CD4-positive, alpha-beta T cell (primary cell): ENCODE results near the gene CCBE1. TPM values are rescaled to one million over a fixed set of nuclear protein-coding genes. Genes with fewer than 3 reads are reported as not detected.

Source experiments
- ATAC-seq: fragments of 200-7000 bp; cut with Tn5 transposase; one replicate; pipeline ENCODE4 v1.10.0; 2022; ENCODE audit warnings: mild to moderate bottlenecking; ENCODE audit not compliant: poor library complexity
- CTCF ChIA-PET: fragments of 350-600 bp; sonication (Branson Sonifier 250); formaldehyde crosslinking; loops from one replicate; lab custom pipeline; 2021; ENCODE audit warnings: antibody characterized with exemption, inconsistent platforms; lab: Charles Lee
- POLR2A ChIA-PET: fragments of 350-600 bp; sonication (Branson Sonifier 250); formaldehyde crosslinking; loops from one replicate; lab custom pipeline; 2021; ENCODE audit warnings: antibody characterized with exemption, inconsistent platforms; lab: Charles Lee
- DNase-seq, 14 experiments: peaks; one replicate each; pipeline ENCODE4 v3.0.0-alpha.2; 2013 to 2020; ENCODE audit warnings: mixed read lengths in 2 of 14
- H3K27ac ChIP-seq, 2 donors: one replicate each; pipeline versions ENCODE4 v1.5.1 to v1.7.0; 2013; ENCODE audit warnings: low read length in 2 of 2, low read depth in 1 of 2, mild to moderate bottlenecking in 1 of 2
- H3K27me3 ChIP-seq, 2 experiments: 1 replicate in 1 of 2; 2 replicates in 1 of 2; pipeline versions ENCODE4 v1.6.1 to v1.7.0; 2013; ENCODE audit warnings: low read length in 2 of 2, control low read depth in 1 of 2, mild to moderate bottlenecking in 1 of 2, moderate library complexity in 1 of 2; ENCODE audit not compliant: insufficient read depth in 2 of 2, control insufficient read depth in 1 of 2
- H3K36me3 ChIP-seq: one replicate; pipeline ENCODE4 v1.6.1; 2013; ENCODE audit warnings: low read length, control low read depth; ENCODE audit not compliant: insufficient read depth
- H3K4me1 ChIP-seq: one replicate; pipeline ENCODE4 v1.6.1; 2013; ENCODE audit warnings: low read length, control low read depth; ENCODE audit not compliant: insufficient read depth
- H3K4me3 ChIP-seq: one replicate; pipeline ENCODE4 v1.5.1; 2013; ENCODE audit warnings: mild to moderate bottlenecking, low read length, moderate library complexity
- H3K9me3 ChIP-seq, 2 experiments: 1 replicate in 1 of 2; 2 replicates in 1 of 2; pipeline versions ENCODE4 v1.6.1 to v1.7.0; 2013; ENCODE audit warnings: low read length in 2 of 2, mild to moderate bottlenecking in 2 of 2, control low read depth in 1 of 2, moderate library complexity in 1 of 2; ENCODE audit not compliant: control insufficient read depth in 1 of 2, insufficient read depth in 1 of 2
- H3K27ac Mint-ChIP-seq: one replicate; pipeline ENCODE4 v1.8.0; 2020; ENCODE audit warnings: mixed read lengths
- H3K27me3 Mint-ChIP-seq: one replicate; pipeline ENCODE4 v1.8.0; 2021; ENCODE audit warnings: mixed read lengths
- H3K36me3 Mint-ChIP-seq: one replicate; pipeline ENCODE4 v1.8.0; 2021; ENCODE audit warnings: low read depth, mixed read lengths
- H3K4me1 Mint-ChIP-seq: one replicate; pipeline ENCODE4 v1.8.0; 2021; ENCODE audit warnings: low read depth, mixed read lengths
- H3K4me3 Mint-ChIP-seq: one replicate; pipeline ENCODE4 v1.8.0; 2020; ENCODE audit warnings: mild to moderate bottlenecking, mixed read lengths
- H3K9me3 Mint-ChIP-seq: one replicate; pipeline ENCODE4 v1.8.0; 2020; ENCODE audit warnings: mixed read lengths
- intact Hi-C, 2 experiments: fragments of 100-400 bp; cut with DNase I in 1 of 2; cut with micrococcal nuclease in 1 of 2; formaldehyde crosslinking; loops; one replicate each; pipeline versions ENCODE4 v1.15.1 to v1.9.0; 2023 to 2025; cut with DNase I, micrococcal nuclease
- total RNA-seq, 174 experiments: library from RNA in 2 of 174; stranded (reverse) in 2 of 174; gene quantifications; one replicate each; pipeline ENCODE4 v1.2.3 and lab custom pipeline; 2021 to 2026
- TF ChIP-seq, protein P1 (sequence below): fragments of 200-600 bp; IDR thresholded peaks from one replicate; pipeline ENCODE4 v1.8.0; 2022; ENCODE audit warnings: antibody characterized with exemption, mild to moderate bottlenecking

Gene CCBE1
- total RNA-seq, 2 experiments from 2014 or later: not detected

DNA sequence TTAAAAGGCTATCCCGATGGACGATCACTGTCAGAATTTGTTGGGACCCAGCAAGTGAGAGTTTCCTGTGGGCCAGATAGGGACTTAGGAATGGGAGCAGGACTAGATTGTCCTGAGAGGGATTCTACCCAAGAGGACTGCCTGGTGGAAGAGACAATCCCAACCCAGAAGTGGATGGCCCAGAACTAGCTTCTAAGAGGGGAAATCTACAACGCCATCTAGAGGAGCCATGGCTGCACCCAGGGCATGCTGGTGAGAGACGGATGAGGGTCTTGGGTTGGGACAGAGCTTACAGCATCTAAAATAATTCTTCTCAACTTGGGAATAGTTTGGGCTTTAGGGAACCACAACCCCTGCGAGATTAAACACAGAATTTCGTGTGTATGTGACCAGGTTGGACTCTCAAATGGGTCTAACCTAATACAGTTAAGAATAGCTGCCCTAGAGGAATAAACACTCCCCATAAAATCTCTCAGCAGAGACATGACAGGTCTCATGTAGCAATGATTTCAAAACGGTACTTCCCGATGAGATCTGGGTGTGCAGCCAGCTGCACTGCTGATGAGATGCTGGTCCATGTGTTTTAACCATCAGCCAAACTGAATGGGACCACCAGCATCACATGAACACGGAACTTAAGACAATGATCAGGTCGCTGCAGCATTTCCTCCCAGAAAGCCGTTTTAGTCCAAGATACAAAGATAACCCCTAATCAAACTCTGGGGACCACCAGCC lies 50.8 kb downstream of the CCBE1 start:
- TF ChIP-seq, protein P1, sequence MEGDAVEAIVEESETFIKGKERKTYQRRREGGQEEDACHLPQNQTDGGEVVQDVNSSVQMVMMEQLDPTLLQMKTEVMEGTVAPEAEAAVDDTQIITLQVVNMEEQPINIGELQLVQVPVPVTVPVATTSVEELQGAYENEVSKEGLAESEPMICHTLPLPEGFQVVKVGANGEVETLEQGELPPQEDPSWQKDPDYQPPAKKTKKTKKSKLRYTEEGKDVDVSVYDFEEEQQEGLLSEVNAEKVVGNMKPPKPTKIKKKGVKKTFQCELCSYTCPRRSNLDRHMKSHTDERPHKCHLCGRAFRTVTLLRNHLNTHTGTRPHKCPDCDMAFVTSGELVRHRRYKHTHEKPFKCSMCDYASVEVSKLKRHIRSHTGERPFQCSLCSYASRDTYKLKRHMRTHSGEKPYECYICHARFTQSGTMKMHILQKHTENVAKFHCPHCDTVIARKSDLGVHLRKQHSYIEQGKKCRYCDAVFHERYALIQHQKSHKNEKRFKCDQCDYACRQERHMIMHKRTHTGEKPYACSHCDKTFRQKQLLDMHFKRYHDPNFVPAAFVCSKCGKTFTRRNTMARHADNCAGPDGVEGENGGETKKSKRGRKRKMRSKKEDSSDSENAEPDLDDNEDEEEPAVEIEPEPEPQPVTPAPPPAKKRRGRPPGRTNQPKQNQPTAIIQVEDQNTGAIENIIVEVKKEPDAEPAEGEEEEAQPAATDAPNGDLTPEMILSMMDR: no peak
- POLR2A ChIA-PET: no interaction called here

DNA sequence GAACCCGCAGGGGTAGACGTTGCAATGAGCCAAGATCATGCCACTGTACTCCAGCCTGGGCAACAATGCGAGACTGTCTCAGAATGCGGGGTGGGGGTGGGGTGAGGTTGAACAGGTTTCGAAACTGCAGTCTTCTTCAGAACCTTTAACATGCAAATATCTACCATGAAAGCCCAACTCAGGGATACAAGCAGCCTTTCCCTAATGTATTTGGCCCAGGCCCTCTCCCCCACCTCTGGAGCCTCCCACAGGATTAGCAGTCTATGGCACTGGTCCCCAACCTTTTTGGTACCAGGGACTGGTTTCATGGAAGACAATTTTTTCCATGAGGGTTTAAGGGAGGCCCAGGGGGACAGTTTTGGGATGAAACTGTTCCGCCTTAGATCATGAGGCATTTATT lies 53.5 kb downstream of the CCBE1 start:
- H3K36me3 Mint-ChIP-seq: no peaks in the 10 kb centered on the region
- Histone ChIP-seq H3K4me3 (no peak overlapping the region), H3K27ac (no peak overlapping the region), H3K9me3 (no peaks in the 10 kb centered on the region), H3K27me3 (peaks cover 0 to 4% of the 10 kb centered on the region in 2 experiments), H3K4me1 (no peaks in the 10 kb centered on the region), H3K36me3 (no peaks in the 10 kb centered on the region)
- POLR2A ChIA-PET: no interaction called here
- no peak overlapping the region for H3K4me3 Mint-ChIP-seq
- peaks cover 4% of the 10 kb centered on the region for H3K27me3 Mint-ChIP-seq
- DNase-seq (no peak), ATAC-seq (no peak)
- H3K9me3 Mint-ChIP-seq: no peaks in the 10 kb centered on the region
- no peak overlapping the region for H3K27ac Mint-ChIP-seq
- TF ChIP-seq, protein P1: no peak
- CTCF ChIA-PET: no interaction called here
- H3K4me1 Mint-ChIP-seq: no peaks in the 10 kb centered on the region
- intact Hi-C loops: no loop called here

More for the DNA sequence above, 50.8 kb downstream of the CCBE1 start:
- Mint-ChIP-seq H3K9me3 (peaks cover 2% of the 10 kb centered on the region), H3K36me3 (no peaks in the 10 kb centered on the region), H3K4me3 (no peak overlapping the region), H3K27me3 (peaks cover 18% of the 10 kb centered on the region), H3K4me1 (no peaks in the 10 kb centered on the region), H3K27ac (no peak overlapping the region)
- intact Hi-C loops: no loop called here
- H3K9me3 ChIP-seq: peaks cover 0 to 3% of the 10 kb centered on the region in 2 experiments
- H3K4me1 ChIP-seq: no peaks in the 10 kb centered on the region
- H3K27me3 ChIP-seq: no peaks in the 10 kb centered on the region
- no peak for DNase-seq
- no peak for ATAC-seq
- no peak overlapping the region for H3K4me3 ChIP-seq
- H3K27ac ChIP-seq: no peak overlapping the region
- CTCF ChIA-PET: no interaction called here
- H3K36me3 ChIP-seq: no peaks in the 10 kb centered on the region

DNA sequence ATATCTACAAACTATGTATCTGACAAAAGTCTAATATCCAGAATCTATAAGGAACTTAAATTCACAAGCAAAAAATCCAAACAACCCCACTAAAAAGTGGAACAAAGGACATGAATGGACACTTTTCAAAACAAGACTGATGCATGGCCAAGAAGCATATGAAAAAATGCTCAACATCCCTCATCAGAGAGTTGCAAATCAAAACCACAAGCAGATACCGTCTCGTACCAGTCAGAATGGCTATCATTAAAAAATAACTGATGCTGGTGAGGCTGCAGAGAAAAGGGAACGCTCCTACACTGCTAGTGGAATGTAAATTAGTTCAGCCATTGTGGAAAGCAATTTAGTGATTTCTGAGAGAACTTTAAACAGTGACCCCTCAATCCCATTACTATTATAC lies 56.5 kb downstream of the CCBE1 start:
- DNase-seq: no peak
- no peaks in the 10 kb centered on the region for H3K27me3 Mint-ChIP-seq
- no peaks in the 10 kb centered on the region for H3K36me3 Mint-ChIP-seq
- TF ChIP-seq, protein P1: no peak
- no peaks in the 10 kb centered on the region for H3K4me1 ChIP-seq
- H3K4me1 Mint-ChIP-seq: no peaks in the 10 kb centered on the region
- H3K4me3 Mint-ChIP-seq: no peak overlapping the region
- H3K9me3 ChIP-seq: no peaks in the 10 kb centered on the region
- no peak overlapping the region for H3K4me3 ChIP-seq
- intact Hi-C loops: no loop called here
- ATAC-seq: no peak
- no peak overlapping the region for H3K27ac ChIP-seq
- H3K9me3 Mint-ChIP-seq: no peaks in the 10 kb centered on the region
- ChIA-PET CTCF (no interaction called here), POLR2A (no interaction called here)
- no peak overlapping the region for H3K27ac Mint-ChIP-seq
- H3K36me3 ChIP-seq: no peaks in the 10 kb centered on the region
- peaks cover 0 to 4% of the 10 kb centered on the region in 2 experiments for H3K27me3 ChIP-seq
